ENCODE measurements around the gene TMOD1. TPM values are rescaled to one million over a fixed set of nuclear protein-coding genes. Genes with fewer than 3 reads are reported as not detected.

The TMOD1 gene
- total and polyA plus RNA-seq, 10 of the 15 experiments (the other 5 are each of a cell fraction or from before 2014, with no cell fraction given), result 4.0 to 44.1 (median 15.4) TPM

DNA sequence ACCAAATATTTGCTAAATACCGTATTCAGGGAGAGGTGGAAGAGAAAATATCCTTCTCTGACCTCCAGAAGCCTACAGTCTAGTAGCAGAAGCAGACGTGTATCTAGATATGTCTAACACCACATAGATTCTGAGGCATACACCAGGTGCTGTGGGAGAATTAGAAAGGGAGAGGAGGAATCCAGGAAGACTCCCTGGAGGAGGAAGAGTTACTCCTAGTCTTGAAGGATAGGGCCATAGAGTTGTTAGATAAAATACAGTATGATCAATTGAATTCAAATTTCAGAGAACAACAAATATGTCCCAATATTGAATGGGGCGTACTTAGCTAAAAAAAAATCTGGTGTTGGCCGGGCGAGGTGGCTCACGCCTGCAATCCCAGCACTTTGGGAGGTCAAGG, 58.7 kb downstream of the TMOD1 start:
- intact Hi-C loops (cut with micrococcal nuclease; ENCODE audit: unreplicated experiment), result no loop called here
- Histone ChIP-seq H3K4me2 (ENCODE audit: control insufficient read depth, insufficient read depth) (no peak overlapping the region), H3K9ac (ENCODE audit: control insufficient read depth, insufficient read depth, low read length) (no peak overlapping the region), H3K27me3 (replicated peaks in 1 of 2; ENCODE audit: control insufficient read depth in 2 of 2, insufficient read depth in 2 of 2, low read length in 1 of 2) (no peaks in the 10 kb centered on the region), H3K4me3 (no peak overlapping the region), H3K36me3 (ENCODE audit: control insufficient read depth in 2 of 2, insufficient read depth in 2 of 2, low read length in 1 of 2) (peaks cover 0 to 1% of the 10 kb centered on the region in 2 experiments; a peak in 3 of 4 replicates), H3K79me2 (ENCODE audit: control insufficient read depth, insufficient read depth, low read length) (no peaks in the 10 kb centered on the region; the same call in 1 of the 2 replicates), H2AFZ (ENCODE audit: control insufficient read depth, low read depth, low read length) (no peak overlapping the region), H3K27ac (ENCODE audit: control insufficient read depth, insufficient read depth) (peak overlapping the region; percentile 35; the same call in 1 of the 2 replicates), H3K4me1 (ENCODE audit: control insufficient read depth, insufficient read depth, low read length) (peaks cover 35% of the 10 kb centered on the region), H4K20me1 (ENCODE audit: control insufficient read depth, insufficient read depth) (no peaks in the 10 kb centered on the region), H3K9me3 (replicated peaks; ENCODE audit: control insufficient read depth, insufficient read depth, low read length) (no peaks in the 10 kb centered on the region)
- no peak for DNase-seq (ENCODE audit: low read depth, low spot score)
- SMC1A ChIA-PET (ENCODE audit: uncharacterized antibody, unreplicated experiment), result interaction anchor here (0.9 to 6.0 kb wide), 5 partner anchors 10 to 91 kb away, joined by 3 to 80 read pairs (median 8); partner anchors contain the start of gene TMOD1
- in situ Hi-C loops (cut with MboI), result no loop called here
- RAD21 ChIA-PET (ENCODE audit: unreplicated experiment), result interaction anchor here (1.0 to 3.5 kb wide), 8 partner anchors 31 to 154 kb away, joined by 3 to 31 read pairs (median 10); partner anchors contain the start of gene TMOD1
- no peak for ATAC-seq
- no peak for TF ChIP-seq MTA3 (IDR thresholded peaks at IDR 0.05; ENCODE audit: borderline replicate concordance, low read length)
- TF ChIP-seq HDGF (IDR thresholded peaks at IDR 0.05), result no peak
- no peak for TF ChIP-seq ZNF384 (IDR thresholded peaks at IDR 0.05; ENCODE audit: borderline replicate concordance, low read depth, low read length)
- no peak for TF ChIP-seq SMAD1 (IDR thresholded peaks at IDR 0.05; ENCODE audit: low read depth, partially characterized antibody)
- no peak for TF ChIP-seq CHD2 (IDR thresholded peaks at IDR 0.05; ENCODE audit: borderline replicate concordance, low read depth, low read length)
- TF ChIP-seq GABPA (IDR thresholded peaks at IDR 0.05; ENCODE audit: low read depth), result no peak
- TF ChIP-seq SMAD5 (IDR thresholded peaks at IDR 0.05; ENCODE audit: low read depth), result no peak
- TF ChIP-seq, protein P1, sequence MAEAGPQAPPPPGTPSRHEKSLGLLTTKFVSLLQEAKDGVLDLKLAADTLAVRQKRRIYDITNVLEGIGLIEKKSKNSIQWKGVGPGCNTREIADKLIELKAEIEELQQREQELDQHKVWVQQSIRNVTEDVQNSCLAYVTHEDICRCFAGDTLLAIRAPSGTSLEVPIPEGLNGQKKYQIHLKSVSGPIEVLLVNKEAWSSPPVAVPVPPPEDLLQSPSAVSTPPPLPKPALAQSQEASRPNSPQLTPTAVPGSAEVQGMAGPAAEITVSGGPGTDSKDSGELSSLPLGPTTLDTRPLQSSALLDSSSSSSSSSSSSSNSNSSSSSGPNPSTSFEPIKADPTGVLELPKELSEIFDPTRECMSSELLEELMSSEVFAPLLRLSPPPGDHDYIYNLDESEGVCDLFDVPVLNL (IDR thresholded peaks at IDR 0.05; ENCODE audit: low read depth, low read length), result no peak
- no peak for TF ChIP-seq NFXL1 (IDR thresholded peaks at IDR 0.05; ENCODE audit: borderline replicate concordance)
- TF ChIP-seq SREBF2 (IDR thresholded peaks at IDR 0.05; ENCODE audit: low read length), result no peak
- no peak for TF ChIP-seq ESRRA (IDR thresholded peaks at IDR 0.05; ENCODE audit: low read length)
- no peak for TF ChIP-seq MYC (IDR thresholded peaks at IDR 0.05; ENCODE audit: insufficient read depth, insufficient read length, insufficient replicate concordance, low read length, severe bottlenecking)
- TF ChIP-seq IRF3 (IDR thresholded peaks at IDR 0.05), result no peak
- TF ChIP-seq, protein P2, sequence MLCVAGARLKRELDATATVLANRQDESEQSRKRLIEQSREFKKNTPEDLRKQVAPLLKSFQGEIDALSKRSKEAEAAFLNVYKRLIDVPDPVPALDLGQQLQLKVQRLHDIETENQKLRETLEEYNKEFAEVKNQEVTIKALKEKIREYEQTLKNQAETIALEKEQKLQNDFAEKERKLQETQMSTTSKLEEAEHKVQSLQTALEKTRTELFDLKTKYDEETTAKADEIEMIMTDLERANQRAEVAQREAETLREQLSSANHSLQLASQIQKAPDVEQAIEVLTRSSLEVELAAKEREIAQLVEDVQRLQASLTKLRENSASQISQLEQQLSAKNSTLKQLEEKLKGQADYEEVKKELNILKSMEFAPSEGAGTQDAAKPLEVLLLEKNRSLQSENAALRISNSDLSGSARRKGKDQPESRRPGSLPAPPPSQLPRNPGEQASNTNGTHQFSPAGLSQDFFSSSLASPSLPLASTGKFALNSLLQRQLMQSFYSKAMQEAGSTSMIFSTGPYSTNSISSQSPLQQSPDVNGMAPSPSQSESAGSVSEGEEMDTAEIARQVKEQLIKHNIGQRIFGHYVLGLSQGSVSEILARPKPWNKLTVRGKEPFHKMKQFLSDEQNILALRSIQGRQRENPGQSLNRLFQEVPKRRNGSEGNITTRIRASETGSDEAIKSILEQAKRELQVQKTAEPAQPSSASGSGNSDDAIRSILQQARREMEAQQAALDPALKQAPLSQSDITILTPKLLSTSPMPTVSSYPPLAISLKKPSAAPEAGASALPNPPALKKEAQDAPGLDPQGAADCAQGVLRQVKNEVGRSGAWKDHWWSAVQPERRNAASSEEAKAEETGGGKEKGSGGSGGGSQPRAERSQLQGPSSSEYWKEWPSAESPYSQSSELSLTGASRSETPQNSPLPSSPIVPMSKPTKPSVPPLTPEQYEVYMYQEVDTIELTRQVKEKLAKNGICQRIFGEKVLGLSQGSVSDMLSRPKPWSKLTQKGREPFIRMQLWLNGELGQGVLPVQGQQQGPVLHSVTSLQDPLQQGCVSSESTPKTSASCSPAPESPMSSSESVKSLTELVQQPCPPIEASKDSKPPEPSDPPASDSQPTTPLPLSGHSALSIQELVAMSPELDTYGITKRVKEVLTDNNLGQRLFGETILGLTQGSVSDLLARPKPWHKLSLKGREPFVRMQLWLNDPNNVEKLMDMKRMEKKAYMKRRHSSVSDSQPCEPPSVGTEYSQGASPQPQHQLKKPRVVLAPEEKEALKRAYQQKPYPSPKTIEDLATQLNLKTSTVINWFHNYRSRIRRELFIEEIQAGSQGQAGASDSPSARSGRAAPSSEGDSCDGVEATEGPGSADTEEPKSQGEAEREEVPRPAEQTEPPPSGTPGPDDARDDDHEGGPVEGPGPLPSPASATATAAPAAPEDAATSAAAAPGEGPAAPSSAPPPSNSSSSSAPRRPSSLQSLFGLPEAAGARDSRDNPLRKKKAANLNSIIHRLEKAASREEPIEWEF (IDR thresholded peaks at IDR 0.05; ENCODE audit: insufficient replicate concordance, low read depth, low read length), result no peak
- TF ChIP-seq BMI1 (IDR thresholded peaks at IDR 0.05; ENCODE audit: borderline replicate concordance), result no peak
- POLR2A ChIA-PET, result interaction anchor here (1.1 to 4.2 kb wide), 3 partner anchors 49 to 80 kb away, joined by 3 to 30 read pairs (median 17); partner anchors contain the start of gene TMOD1
- WGBS (ENCODE audit: insufficient coverage, insufficient replicate concordance, low lambda C conversion rate, missing lambda C conversion rate), result 69% methylated on average over 6 of the region's 6 CpGs
- FAIRE-seq, result no peak
- no TSS peak for BruUV-seq (replicated peaks)
- CTCF ChIA-PET, result interaction anchor here (0.9 to 5.5 kb wide), 6 partner anchors 38 to 91 kb away, joined by 4 to 40 read pairs (median 20); partner anchors contain the start of gene TMOD1
